Right hindlimb (tissue), 1 donor: ENCODE data around the gene DENND10.
"Not testable (repeated sequence)": the region's sequence is repeated elsewhere in the genome, so short reads cannot be mapped to it uniquely, and the experiment has no call there.

Source experiments
- DNase-seq: peaks from one replicate; pipeline ENCODE4 v3.0.0-alpha.2; 2018

Gene DENND10

DNA sequence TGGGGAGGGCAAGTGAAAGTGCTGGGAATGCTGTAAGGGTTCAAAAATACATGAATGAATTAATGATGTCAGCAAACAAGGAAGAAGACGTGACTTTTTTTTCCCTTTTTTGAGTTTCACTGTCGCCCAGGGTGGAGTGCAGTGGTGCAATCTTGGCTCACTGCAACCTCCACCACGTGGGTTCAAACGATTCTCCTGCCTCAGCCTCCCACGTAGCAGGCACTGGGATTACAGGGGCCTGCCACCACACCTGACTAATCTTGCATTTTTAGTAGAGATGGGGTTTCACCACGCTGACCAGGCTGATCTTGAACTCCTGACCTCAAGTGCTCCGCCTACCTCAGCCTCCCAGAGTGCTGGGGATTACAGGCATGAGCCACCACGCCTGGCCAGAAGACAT, 30.0 kb downstream of the DENND10 start:
- DNase-seq, result no peak

DNA sequence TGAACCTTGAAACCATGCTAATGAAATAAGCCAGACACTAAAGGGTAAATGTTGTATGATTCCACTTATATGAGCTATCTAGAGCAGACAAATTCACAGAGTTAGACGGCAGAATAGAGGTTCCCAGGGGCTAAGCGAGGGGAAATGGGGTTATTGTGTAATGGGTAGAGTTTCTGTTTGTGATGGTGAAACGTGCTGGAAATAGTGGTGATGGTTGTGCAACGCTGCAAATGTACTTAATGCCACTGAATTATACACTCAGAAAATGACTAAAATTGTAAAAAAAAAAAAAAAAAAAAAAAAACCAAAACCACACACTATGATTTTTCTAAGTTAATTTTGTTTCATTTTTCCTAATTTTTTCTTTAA, 31.6 kb downstream of the DENND10 start:
- DNase-seq, result no peak

DNA sequence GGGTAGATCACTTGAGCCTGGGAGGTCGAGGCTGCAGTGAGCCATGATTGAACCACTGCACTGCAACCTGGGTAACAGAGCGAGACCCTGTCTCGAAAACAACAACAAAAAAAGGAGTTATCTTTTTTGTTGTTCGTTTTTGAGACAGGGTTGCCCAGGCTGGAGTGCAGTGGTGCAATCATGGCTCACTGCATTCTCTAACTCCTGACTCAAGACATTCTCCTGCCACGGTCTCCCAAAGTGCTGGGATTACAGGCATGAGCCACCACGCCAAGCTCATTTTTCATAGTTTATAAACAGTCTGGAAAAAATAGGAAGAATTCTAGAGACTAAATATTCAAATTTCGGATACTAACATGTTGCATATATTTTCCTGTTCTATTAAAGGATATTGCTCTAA, 32.2 kb downstream of the DENND10 start:
- DNase-seq, result no peak

DNA sequence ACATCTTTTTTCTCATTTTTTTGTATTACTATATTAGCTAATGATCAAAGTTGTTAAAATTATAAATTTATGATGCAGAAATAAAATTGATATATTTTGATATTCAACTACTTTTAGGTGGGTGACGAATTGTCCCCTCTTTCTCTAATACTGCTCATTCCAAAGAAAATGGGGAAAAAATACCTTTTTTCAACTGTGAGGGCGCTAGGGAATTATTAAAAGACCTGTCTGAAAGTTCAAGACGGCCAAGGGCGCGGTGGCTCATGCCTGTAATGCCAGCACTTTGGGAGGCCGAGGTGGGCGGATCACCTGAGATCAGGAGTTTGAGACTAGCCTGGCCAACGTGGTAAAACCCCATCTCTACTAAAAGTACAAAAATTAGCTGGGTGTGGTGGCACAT, 34.0 kb downstream of the DENND10 start:
- DNase-seq, result not testable (repeated sequence)

DNA sequence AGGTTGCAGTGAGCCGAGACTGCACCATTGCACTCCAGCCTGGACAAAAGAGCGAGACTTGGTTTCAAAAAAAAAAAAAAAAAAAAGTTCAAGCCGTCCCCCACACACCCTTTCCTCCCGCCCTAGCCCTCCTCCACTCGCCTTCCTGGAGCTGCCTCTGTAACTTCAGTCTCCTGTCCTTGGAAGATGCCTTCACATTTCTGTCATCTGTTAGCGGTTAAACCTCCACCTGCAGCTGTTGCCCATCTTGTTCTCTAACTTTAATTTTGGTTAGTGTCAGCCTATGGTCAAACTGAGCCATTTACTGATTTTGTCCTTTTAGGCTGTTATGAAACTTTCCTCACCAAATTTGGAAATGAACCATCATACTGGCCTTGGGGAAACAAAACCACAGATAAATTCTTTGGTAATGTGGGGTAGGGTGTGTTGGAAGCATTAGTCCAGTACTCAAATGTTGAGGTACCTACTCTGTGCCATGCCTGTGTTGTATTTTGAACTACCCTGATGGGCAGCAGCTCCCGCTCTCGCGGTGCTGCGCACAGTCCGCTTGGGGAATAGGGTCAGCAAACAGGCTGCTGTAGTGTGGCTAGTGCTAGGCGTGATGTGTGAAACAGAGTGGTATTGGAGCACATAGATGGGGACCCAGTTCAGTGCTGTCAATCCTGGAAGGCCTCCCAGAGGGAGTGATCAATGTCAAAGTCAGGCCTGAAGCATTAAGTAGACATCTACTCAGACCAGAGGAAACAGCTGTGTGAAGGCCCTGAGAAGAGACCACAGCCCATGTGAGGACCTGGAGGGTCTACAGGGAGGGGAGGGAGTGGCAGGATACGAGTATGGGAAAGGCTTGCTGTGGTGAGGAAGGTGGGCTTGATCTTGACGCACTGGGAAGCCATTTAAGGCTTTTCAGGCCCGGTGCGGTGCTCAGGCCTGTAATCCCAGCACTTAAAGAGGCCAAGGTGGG, 34.7 kb downstream of the DENND10 start:
- DNase-seq, result no peak

DNA sequence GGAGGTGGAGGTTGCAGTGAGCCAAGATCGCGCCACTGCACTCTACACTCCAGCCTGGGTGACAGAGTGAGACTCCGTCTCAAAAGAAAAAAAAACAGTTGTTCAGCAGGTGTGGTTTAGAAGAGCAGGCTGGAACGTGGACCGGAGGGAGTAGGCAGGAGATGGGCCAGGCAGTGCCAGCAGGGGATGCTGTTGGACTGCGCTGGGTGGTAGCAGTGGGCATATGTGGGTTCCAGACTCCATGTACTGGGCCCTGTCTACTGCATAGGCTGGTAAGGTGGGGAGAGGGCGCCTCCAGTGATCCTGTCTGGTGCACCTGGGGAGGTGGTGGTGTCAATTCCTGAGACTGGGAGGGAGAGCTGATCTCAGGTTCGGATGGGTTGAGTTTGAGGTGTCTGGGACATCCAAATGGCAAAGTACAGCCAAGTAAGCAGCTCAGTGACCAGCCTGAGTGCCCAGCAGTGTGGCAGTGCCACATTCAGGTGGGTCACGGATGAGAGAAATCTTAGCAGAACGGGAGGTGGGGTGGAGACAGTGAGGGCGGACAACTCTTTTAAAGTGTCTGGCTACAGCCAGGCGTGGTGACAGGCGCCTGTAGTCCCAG, 35.7 kb downstream of the DENND10 start:
- peak; percentile 34 for DNase-seq

DNA sequence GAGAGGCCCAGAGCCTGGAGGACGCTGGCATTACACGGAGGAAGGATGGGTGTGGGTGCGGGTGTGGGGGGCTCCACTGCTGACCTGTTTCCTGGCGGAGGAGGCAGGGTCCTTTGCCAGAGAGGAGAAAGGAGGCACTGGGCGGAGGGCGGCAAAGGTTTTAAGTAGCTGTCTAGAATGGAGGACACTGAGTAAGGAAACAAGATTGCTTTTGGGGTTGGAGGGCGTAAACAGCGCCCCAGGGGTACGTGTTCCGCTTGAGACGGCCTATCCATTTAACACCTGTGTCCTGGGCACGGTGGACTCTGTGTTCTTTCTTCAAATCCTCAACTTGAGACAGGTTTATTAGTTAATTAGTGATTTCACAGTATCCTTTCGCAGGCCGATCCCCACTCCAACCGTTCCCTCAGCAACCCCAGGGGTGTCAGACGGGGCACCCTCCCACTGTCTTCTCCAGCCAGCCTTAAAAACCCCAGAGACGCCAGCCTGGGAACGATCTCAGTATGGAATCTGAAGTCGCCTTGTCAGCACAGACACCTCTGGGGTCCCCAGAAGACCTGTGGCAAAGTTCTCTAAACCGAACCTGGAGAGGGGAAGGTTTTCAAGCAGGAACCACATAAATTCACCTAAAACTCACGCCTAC, 36.8 kb downstream of the DENND10 start:
- DNase-seq, result no peak

DNA sequence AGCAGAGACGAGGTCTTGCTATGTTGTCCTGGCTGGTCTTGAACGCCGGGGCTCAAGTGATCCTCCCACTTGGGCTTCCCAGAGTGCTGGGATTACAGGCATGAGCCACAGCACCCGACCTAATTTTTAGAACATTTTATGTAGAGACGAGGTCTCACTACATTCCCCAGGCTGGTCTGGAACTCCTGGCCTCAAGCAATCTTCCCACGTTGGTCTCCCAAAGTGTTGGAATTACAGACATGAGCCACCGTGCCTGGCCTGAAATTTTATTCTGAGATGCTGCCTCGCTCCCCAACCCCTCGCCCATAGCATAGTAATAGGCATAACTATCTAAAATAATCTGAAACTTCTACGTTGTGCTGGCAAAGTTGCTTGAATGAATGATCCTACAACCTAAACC, 39.7 kb downstream of the DENND10 start:
- no peak for DNase-seq

DNA sequence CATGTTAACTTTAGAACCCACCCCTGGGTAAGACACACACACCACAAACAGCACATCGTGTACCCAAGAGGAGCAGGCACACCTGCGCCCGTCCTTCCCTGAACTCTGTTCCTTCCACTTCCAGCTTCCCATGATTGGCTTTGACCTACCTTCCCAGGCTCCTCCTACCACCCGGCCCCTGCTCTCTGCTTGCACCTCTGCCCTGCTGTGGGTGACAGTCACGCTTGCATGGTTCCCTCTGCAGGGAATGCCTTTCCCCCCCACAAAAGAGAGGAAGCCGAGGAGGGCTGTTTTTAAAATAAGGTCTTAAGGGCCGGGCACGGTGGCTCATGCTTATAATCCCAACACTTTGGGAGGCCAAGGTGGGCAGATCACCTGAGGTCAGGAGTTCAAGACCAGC, 45.2 kb downstream of the DENND10 start:
- no peak for DNase-seq

DNA sequence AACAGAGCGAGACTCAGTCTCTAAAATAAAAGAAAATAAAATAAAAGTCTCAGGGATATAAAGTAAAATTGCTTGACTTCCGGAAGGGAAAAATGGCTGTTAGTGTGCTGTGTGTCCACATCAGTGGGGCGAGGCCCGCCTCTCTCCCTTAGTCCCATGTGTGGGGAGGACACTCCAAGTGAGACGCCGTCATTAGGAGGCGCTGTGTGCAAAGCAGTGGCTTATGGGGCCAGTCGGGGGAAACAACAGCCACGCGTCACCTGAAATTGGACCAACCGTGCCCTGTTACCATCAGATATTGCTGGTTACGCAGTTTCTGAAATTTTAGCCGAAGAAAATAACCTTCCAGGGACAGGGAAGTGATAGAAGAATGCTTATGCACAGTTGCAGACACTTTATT, 45.8 kb downstream of the DENND10 start:
- no peak for DNase-seq

DNA sequence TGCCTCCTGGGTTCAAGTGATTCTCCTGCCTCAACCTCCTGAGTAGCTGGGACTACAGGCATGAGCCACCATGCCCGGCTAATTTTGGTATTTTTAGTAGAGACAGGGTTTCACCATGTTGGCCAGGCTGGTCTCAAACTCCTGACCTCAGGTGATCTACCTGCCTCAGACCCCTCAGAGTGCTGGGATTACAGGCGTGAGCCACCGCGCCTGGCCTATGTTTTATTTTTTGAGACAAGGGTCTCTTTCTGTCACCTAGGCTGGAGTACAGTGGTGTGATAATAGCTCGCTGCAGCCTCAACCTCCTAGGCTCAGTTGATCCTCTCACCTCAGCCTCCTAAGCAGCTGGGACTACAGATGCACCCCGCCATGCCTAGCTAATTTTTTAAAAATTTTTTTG, 47.7 kb downstream of the DENND10 start:
- DNase-seq, result not testable (repeated sequence)

DNA sequence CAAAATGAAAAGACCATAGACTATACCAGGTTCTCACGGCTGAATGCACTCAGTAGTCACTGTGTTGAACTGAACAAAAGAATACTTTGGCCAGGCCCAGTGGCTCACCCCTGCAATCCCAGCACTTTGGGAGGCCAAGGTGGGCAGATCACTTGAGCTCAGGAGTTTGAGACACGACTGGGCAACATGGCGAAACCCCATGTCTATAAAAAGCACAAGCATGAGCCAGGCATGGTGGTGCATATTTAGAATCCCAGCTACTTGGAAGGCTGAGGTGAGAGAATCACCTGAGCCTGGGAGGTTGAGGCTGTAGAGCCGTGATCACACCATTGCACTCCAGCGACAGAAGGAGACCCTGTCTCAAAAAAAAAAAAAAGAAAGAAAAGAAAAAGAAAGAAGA, 49.1 kb downstream of the DENND10 start:
- DNase-seq, result no peak

DNA sequence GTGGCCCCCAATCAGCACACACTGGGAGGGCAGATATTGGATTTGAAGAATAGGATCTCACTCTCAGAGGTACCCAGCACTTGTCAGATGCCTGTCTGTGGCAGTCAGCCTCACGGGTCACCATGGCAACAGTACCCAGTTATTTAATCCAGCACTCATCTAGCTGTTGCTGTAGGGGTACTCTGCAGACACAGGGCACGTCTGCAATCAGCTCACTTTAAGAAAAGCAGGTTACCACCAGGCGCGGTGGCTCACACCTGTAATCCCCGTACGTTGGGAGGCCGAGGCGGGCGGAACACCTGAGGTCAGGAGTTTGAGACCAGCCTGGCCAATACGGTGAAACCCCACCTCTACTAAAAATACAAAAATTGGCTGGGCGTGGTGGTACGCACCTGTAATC, 49.7 kb downstream of the DENND10 start:
- DNase-seq, result no peak

DNA sequence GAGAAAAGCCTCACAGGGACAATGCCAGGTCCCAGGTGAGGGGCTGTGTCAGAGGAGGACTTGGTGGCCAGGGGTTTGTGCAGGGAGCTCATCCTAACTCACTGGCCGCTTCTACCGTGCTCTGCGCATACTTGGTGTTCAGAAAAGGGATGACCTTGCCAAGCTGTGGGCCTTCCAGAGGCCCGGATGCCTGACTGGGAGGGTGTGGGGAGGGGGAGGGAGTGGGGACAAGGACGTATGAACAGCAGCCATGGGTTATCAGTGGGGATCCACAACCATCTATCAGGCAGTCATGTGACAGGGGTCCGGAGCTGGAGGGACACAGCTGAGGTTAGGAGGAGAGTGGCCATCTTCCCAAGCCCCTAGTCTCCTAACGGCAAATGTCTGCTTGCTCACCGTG, 55.4 kb downstream of the DENND10 start:
- no peak for DNase-seq

DNA sequence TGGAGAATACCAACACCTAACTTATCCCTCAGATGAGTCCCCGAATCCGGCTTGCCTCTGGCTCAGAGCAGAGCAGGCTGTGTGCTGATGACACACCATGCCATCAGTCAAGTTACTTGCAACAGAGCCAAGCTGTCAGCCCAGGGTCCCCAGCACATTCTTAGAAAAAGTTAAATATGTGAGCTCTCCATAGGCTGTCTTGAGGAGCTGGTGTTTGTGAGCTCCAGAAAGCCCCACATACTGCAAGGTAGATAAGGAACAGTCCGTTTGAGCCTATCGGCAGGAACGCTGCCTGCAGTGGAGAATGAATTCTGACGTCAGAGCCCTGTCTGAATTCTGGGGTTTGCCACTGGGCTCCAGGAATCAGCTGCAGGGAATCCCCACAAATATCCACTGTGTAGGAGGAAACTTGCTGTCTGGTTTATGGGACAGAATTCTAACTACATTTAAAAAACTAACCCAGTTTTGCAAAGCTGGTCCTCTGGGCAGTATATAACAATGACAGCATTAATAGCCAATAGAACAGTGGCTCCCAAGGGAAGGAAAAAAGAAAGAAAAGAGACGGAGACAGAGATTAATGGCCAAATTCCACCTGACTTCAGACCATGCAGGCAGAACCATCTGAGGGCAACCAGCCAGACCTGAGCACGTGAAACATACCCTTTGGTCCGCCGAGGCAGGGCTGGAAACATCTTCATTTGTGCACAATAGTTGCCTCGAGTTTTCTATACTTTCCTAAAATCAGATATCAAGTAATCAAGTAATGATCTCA, 58.0 kb downstream of the DENND10 start:
- no peak for DNase-seq

DNA sequence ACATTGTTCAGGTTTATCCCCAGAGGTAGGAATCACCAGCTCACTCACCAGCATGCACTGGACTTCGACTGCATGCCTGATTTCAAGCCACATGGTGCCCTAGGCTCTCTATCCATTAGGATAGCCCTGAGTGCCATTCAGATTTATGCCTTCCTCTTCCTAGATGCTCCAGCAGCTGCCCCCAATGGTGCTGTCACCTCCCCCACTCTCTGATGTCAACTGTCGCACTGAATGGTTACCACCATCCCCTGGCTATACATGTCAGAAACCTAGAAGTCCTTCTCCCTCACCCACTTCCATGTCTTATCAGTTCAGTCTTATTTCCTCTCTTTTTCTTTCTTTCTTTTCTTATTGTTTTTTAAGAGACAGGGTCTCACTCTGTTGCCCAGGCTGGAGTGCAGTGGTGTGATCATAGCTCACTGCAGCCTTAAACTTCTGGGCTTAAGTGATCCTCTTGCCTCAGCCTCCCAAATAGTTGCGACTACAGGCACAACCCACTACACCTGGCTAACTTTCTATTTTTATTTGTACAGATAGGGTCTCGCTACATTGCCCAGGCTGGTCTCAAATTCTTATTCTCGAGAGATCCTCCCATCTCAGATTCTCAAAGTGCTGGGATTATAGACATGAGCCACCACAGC, 58.7 kb downstream of the DENND10 start:
- DNase-seq, result no peak

DNA sequence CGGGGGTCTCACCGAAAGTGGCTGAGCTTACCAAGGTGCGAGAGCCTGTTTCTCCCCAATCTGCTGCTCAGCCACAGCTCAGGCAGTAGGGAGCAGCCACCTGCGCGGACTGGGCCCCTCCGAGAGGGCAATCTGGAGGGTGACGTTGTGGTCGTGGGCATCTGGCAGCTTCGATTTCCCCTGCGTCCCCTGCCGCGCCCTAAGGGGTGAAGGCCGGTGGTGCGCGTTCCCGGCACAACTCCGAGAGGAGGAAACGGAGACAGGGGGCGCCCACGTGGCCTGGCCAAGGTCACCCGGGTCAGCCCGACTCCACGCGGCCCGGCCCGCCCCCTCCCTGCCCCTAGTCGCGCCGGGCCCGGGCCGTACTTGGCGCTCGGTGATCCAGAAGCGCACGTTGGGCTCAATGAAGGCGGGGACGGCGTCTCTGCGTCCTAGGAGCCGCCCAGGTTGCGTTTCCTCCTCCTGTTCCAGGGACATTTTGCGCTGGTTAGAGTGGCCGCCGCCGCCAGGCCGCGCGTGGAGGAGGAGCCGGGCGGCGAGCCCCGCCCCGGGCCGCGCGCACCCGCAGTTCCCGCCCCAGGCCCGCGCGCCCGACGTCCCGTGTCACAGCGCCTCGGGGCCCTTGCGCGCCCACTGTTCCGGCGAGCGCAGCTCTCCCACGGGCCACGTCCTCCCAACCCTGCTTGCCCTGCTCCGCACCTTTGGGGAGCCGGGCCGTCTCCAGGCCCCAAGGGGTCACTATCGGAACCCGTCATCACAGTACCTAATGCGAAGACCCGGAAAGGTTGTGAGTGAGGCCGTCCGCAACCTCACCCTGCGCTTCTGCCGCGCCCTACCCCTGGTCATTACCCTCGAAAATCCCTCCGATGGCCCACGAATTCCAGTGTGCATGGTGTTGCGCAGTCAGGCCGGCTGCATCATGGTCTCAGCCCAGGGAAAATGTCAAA, 61.5 kb downstream of the DENND10 start, which contains the start of gene SFXN4:
TSS of gene SFXN4 (minus strand) at position 544 of the 947 bp plus-strand sequence. CDS start at position 477, 67 bp downstream.
- peak; percentile 82 for DNase-seq

DNA sequence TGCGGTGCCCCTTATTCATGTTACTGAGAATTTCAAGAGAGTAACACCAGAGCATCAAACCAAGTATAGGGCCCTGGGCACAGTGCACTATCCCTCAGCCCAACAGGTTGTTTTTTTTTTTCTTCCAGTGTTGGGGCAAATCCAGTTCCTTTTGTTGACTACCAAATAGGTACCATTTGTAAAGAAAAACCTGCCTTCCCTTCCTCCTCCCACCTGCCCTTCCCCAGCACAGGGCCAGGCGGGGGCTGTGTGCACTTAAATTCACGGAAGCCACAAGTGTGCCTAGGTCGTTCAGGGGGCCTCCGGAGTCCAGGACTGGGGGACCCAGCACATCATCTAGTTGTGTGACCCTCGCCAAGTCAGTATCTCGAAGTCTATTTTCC, 62.2 kb downstream of the DENND10 start:
- DNase-seq, result no peak

DNA sequence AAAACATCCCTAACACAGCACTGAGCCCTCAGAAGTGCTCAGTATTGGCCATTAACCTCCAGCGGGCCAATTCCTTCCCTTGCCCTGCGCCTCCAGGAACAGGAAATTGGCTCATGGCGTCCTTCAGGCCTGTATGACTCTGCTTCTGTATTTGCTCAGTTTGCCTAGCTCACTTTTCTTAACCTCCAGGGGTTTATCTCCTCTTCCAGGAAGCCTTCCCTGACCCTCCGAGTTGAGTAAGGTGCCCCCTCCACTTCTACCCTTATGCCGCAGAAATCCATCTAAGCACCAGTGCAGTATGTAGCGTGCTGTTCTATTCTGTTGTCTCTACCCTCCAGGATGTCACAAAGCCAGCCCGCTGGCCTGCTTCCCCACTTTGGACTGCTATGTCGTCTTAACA, 62.7 kb downstream of the DENND10 start:
- no peak for DNase-seq

DNA sequence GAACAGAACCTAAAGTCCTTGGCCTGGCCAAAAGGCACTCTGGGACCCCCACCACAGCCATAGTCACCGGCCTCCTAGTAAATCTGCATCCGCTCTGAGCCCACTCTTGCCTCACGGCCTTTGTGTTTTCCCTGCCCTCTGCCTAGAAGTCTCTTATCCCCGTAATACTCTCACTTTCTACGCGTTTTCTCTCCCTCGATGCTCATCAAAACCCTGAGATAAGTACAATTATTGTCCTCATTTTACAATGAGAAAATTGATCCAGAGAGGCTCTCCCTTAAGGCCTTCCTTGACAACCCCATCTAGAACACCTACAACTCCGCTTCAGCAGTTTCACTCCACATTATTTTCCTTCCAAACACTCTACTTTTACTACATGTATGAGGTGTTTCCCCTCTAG, 63.1 kb downstream of the DENND10 start:
- no peak for DNase-seq

DNA sequence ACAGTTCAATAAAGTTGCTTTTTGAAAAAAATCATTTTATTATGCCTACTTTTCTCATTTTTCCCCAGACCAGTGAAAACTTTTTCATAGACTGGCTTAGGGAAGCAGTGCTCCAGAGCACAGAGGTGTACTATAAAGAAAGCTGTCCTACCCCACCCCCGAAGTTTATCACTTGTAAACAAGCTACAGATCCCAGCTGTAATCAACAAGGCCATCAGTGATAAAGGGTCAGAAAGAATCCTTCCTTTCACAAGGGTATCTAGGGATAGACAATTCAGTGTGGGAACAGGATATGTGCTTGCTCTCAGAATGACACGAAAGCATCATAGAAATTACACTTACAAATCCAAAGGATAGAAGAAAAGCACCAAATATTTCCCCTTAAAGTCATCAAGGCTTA, 70.2 kb downstream of the DENND10 start:
- no peak for DNase-seq
